AG20443 (cell line): ENCODE results near the gene MAD2L2.

Experiments
- DNase-seq: peaks from one replicate; pipeline ENCODE4 v3.0.0; 2012; ENCODE audit warnings: low spot score, mixed read lengths

The MAD2L2 gene

DNA sequence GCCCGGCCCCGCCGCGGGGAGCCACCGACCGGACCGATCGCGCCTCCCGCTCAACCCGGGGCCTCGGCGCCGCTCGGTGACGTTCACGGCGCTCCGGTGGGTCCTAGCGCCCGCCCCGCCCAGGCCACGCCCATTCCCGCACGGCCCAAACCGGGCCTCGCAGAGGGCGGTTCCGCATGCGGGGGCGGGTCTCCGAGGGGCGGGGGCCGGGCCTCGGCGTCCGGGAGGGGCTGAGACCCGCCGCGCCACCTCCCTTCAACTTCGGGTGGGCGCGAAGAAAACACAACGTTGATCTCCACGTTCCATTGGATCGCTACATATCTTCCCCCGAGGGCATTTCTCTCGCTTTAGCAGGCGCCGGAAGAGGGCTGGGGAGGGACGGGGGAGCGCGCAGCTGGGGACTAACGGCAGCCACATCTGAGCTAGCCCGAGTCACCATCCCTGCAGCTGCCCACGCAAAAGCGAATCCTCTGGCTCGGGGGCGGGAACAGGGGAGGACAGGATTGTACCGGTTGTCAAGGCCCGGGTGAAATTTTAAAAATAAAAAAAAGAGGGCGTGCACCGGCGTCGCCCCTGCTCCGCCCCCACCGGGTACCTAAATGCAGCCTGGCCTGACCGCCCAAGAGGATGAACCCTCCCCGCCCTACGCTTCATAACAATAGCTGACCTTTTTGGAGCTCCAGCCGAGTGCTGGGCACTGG lies at the start of gene MAD2L2:
TSS of gene MAD2L2 (minus strand) at position 78 of the 701 bp plus-strand sequence. CDS start 547 bp downstream, outside the sequence.
- peak; percentile 98 for DNase-seq

DNA sequence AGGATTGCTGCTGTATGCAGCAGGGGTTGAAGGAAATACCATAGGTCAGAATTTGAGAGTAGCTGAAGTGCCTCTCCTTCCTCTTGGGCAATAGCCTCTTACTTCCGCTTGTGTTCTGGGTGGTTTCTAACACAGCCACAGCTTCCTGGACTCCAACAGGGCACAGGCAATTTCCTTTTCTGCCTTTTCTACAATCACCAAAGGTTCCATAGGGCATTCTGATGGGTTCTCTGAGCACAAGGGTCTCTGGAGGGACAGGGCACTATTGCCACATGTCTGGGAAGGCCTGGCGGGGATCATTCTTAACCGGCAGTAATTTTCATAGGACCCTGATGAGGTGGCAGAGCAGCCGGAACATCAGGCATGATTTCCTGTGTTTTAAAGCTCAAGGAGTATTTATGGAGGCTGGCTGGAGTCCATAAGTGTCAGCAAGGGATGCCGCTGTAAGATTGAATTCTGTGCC lies 49.5 kb upstream of the MAD2L2 start:
- peak; percentile 69 for DNase-seq

DNA sequence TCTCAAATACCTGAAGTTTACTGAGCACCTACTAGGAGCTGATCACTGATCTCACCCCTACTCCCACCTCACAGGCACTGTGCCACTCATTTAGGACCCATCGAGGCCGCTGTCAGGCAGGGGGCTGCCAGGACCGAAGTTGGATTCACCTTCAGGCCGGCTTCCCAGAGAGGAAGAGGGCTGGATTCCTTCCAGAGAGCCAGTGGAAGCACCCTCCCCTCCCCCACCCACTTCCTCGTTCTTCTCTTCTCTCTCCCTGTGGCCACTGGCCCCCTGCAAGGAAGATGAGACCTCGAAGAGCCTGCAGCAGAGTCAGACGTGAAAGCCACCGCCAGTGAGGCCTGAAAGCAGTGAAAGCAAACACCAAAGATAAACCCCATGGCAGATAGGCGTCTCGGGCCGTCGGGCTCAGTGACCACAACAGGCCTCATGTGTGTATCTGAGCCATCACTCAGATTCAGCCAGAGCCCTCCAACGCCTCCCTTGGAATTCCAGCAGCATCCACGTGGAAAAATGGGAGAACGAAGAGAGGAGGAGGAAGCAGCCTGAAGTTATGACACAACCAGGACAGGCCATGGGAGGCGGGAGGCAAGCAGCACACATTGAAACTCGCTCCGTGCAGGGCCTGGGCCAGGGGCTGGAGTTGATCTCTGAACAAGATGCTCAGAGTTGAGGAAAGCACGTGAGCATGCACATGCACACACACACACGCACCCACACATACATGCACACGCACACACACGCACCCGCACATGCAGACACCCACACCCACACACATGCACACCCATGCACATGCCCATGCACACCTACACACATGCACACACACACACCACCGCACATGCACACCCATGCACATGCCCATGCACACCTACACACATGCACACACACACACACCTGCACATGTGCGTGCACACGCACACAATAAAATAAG lies 48.8 kb upstream of the MAD2L2 start:
- no peak for DNase-seq

DNA sequence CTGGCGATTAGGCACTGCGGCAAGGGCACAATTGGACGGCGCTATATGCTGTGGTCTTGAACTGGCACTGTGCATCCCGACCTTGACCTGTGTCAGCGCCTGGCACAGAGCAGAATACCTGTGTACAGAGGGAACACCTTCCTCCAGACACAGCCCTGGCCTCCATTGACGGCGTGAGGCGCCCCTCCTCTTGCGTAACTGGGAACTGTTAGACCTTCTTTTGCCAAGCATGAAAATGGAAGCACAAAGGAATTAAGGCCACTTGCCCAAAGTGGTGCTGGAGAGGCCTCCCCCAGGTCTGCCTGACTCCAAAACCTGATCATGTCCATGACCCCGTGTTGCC lies 48.2 kb upstream of the MAD2L2 start:
- DNase-seq: no peak

DNA sequence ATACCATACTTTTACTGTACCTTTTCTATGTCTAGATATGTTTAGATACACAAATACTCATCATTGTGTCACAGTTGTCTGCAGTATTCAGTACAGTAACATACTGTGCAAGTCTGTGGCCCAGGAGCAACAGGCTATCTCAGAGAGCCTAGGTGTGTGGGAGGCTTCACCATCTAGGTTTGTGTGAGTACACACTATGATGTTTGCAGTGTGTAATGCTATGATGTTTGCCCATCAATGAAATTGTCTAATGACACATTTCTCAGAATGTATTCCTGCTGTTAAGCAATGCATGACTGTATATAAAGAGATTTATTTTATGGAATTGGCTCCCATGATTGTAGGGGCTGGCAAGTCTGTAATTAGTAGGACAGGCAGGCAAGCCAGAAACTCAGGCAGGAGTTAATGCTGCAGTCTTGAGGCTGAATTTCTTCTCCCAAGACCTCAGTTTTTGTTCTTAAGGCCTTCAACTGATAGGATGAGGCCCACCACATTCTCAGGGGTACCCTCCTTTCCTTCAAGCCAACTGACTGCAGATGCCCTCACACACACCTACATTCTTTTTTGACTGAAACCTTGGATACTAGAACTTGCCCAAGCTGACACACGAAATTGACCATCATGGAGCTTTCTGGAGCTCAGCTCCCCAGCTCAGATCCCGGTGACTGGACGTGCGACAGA lies 47.3 kb upstream of the MAD2L2 start:
- no peak for DNase-seq

DNA sequence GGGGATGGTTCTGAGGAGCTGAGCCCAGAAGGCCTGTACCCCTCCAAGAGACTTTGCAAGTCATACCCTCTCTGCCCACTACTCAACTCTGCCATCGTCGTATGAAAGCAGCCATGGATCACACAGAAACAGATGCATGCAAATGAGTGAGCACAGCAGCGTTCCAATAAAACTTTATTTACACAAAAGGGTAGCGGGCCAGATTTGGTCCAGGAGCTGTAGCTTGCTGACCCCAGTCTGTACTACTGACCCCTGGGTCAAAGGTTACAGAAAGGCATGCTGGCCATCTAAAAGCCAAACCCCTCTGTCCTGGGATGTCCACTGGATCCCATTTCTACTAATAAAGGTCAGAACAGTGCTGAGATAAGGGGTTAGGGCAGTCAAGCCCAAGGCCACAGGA lies 46.2 kb upstream of the MAD2L2 start:
- DNase-seq: no peak

DNA sequence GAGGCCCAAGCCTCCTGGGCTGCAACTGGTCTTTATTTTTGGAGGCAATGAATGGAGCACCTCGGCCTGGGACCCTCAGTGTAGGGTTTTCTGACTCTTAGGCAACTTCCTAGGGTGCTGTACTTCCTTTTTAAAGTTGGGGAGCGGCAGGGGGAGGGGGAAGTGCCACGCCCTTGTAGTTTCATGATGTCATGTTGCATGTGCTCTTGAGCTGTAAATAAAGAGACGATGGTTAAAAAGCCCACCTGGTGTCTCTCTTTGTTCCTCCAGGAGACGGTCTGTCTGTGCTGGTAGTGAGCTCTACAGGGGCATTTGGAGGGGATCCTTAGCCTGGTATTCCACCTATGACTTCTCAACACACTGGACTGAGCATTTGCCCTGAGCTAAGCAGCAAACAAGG lies 44.7 kb upstream of the MAD2L2 start:
- DNase-seq: no peak

DNA sequence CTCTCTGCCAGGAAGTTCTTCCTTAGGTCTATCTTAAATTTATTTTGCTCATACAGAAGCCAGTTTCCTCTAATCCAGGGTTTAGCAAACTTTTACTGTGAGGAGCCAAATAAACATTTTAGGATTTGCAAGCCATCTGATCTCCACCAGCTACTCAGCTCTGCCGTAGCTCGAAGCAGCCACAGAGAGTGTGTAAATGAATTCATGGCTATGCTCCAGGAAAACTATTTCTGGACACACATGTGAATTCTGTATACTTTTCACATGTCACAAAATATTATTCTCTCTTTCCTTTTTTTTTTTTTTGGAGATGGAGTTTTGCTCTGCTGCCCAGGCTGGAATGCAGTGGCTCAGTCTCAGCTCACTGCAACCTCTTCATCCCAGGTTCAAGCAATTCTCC lies 41.6 kb upstream of the MAD2L2 start:
- DNase-seq: no peak

DNA sequence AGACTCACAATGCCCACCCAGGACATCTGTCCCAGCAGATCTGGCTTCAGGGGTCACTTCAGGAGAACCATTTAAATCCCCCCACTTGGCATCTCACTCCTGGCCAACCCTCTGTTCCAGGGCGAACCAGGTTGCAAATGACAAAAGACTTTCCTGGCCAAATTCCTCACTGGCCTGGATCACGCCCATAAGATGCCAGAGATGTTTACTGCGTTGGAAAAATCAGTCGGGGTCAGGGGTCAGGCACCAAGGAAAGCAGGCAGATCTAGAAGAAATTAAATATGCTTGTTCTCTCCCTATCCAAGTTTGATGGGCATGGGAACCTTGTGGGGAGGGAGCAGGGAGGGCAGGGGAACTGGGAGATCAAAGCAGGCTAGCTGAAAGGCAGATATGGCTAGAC lies 40.4 kb upstream of the MAD2L2 start:
- no peak for DNase-seq

DNA sequence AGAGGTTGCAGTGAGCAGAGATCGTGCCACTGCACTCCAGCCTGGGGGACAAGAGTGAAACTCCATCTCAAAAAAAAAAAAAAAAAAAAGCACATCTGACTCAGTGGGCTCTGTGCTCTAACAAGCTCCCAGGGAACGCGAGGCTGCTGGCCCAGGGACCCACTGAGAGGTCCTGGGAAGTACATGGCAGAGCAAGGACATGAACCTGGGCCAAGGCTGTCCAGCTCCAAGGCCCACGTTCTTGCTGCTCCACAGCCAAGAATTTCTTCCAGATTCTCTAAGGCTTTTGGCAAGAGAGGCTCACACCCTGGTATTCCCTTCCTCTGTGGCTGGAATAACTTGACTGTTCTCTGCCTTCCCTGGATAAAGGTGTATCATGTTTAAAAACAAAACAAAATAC lies 39.6 kb upstream of the MAD2L2 start:
- DNase-seq: no peak

DNA sequence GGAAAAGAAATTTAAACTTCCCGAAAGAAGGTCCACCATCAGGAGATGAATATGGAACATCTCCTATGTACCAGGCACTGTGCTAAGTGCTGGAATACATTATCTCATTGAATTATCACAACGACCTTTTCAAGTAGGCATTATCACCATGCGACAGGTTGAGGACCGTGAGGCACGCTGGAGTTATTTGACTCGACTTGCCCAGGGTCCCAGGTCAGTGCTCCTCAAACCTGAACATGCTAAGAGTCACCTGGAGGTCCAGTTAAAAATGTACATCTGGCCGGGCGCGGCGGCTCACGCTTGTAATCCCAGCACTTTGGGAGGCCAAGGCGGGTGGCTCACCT lies 39.1 kb upstream of the MAD2L2 start:
- no peak for DNase-seq

DNA sequence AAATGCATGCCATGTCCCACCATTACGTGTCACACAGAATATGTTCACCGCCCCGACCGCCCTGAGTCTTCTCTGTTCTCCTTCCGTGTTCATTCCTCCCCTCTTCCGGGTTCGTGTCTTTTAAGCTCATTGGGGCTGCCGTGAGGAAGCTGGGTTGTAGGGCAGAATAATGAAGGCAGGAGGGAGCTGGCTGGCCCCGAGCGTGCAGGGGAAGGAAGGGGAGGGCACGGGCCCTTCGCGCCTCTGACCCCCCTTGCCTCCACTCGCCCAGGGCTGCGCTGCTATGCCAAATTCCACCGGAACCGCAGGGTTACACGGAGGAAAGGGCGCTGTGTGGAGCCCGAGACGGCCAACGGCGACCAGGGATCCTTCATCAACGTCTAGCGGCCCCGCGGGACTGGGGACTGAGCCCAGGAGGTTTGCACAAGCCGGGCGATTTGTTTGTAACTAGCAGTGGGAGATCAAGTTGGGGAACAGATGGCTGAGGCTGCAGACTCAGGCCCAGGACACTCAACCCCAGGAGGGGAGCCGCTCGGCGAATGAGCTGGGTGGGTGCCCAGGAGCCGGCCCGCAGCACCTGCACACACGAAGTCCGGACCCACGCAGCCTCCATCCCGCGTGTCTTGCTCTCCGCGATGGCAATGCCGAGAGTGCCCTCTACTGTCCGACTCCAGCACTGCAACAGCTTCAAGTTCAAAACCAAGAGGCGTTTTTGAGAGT lies 38.5 kb upstream of the MAD2L2 start:
- DNase-seq: peak; percentile 79

DNA sequence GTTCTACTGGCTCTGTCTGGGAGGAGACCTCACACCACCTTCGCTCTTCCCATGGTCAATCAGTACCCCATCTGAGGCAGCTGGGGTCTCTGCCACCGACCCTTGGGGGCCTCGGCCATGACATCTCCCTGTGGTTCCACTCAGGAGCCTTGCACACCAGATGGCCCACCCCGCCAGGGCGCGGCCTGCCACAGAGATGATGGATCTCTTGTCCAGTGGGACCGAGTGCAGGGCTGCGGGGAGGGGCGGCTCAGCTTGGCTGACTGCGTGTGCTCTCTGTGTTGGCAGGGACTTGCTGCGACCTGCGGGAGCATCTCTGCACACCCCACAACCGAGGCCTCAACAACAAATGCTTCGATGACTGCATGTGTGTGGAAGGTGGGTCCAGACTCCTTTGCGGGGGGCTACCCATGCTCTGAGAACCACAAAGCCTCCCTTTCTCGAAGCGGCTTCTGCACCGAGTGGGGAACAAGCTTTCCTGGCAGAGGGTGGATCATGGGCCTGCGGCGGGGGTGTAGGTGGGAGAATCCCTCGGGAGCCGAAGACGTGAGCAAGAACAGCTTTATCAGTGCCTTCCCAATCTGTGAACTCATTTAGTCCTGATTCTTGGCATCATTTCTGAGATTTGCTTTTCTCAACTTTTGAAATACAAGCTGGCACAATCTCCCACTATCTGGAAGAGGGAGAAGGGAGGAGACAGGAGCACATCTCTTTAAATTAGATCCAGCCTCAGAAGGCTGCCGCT lies 34.1 kb upstream of the MAD2L2 start:
- no peak for DNase-seq

DNA sequence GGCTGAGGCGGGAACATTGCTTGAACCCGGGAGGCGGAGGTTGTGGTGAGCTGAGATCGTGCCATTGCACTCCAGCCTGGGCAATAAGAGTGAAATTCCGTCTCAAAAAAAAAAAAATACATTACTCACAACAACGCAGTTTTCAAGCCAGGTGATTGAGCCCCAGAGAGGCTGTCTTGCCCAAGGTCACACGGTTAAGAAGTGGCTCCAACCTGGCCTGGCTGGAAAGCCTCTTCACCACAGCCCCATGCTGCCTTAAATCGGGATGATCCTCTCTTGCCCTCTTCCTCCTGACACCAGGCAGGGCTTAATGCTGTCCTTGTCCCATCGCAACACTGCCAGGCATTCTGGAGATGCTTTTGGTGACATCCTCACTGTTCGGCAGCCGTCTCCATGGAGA lies 32.1 kb upstream of the MAD2L2 start:
- DNase-seq: no peak

DNA sequence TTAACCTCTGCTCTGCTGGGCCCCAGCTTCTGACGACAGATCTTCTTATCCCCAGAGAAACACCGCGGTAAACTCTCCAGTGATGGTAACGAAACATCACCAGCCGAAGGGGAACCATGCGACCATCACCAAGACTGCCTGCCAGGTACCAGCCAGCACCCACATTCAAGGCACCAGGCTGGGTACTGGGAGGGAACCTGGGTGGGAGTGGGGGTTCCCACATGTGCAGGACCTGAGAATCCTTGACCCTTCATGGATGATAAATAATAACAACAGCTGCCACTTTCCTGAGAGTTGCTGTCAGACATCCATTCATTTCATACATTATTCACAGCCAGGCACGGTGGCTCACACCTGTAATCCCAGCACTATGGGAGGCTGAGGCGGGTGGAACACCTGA lies 31.3 kb upstream of the MAD2L2 start:
- DNase-seq: no peak

DNA sequence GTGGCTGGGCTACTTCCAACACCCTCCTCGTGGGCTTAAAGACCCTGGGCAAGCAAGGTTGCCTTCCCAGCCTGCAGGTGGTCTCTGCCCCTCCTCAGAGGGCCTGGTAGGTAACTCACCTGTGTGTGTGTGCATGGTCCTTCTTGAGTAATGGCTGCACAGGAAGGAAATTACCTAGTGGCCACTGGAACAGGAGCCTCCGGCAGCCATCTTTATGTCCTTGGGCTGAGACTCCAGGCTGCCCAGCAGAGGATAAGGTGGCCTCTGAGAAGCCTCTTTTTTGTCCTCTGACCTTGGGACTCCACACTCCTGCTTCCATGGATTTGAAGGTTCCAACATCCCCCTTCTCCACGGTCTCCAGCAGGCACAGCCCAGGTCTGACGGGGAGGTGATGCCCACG lies 30.5 kb upstream of the MAD2L2 start:
- DNase-seq: no peak

DNA sequence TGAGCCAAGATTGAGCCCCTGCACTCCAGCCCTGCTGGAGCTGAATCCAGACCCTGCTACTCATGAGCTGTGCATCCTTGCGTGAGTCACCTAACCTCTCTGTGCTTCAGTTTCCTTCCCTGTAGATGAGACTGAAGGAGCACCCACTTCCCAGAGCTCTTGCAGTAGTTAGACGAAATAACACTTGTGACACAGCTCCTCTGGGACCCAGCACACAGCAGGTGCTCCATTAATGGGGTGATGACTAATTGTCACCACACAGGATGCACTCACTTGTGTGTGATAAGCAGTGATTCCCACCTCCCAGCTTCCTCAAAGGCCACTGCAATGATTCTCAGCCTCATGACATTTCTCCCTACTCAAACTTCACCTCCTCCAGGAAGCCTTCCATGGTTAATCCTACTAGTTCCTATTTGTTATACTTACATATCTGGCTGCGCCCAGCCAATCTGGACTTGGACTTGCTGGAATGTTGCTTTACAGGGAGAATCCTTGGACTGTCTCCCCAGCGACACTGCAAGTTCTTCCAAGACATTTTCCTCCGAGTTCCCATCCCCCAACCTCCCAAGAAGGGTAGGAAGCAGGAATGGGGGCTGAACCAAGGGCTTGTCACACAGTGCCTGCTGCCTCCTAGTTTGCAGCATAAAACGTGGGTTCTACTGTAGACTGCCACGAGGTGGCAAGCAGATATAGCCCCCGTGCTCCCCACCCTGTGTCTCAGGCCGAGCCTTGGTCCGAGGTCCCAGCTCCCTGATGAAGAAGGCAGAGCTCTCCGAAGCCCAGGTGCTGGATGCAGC lies 27.8 kb upstream of the MAD2L2 start:
- DNase-seq: no peak

DNA sequence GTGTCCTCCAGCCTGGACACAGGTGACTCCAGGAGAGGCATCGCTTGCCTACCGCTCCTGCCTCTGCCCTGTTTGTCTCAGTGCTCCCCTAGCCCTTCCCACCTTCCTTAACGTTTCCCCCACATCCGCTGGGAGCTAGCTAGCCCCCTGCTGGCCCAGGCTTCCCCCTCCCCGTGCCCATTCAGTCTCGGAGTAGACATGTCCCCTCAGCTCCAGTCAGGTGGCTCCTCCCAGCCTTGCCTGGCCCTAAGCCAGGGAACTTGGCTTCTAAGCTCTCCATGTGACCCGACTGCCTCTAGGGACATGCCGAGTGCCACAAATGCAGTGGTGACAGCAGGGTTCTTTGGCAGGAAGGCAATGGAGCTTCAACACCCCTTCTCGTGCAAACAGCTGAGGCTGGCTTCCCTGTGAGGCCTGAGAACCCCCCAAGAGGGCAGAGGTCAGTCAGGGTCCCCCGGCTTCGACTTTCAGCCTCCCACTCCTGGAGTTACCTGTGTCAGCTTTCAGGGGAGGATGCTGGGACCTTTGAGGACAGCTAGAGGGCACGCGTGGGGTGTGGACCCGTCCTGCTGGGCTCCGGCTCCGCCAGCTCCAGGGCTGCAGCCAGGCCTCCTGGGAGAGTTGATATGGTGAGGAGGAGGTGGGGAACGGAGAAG lies 26.8 kb upstream of the MAD2L2 start:
- no peak for DNase-seq

DNA sequence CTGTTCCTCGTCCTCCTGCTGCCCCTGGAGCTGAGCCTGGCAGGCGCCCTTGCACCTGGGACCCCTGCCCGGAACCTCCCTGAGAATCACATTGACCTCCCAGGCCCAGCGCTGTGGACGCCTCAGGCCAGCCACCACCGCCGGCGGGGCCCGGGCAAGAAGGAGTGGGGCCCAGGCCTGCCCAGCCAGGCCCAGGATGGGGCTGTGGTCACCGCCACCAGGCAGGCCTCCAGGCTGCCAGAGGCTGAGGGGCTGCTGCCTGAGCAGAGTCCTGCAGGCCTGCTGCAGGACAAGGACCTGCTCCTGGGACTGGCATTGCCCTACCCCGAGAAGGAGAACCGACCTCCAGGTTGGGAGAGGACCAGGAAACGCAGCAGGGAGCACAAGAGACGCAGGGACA lies 25.3 kb upstream of the MAD2L2 start:
- no peak for DNase-seq

DNA sequence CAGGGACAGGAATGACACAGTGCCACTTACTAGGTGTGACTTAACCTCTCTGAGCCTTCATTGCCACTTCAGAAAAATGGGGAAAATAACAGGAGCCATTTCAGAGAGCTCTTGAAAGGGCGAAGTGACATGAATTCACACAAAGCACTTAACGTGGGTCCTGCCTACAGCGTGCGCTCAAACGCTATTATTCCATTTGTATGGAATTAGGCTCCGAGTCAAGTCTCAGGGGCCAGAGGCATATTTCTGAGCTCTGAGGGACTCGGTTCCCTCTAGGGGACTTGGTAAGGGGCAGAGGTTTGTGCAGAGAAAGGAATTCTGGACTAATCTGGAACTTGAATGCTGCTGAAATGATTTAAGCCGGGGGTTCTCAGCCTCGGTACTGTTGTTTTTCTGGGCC lies 24.6 kb upstream of the MAD2L2 start:
- no peak for DNase-seq
